ENCODE results near the gene RBMS3.
"Not testable (repeated sequence)": the region's sequence is repeated elsewhere in the genome, so short reads cannot be mapped to it uniquely, and the experiment has no call there.

The RBMS3 gene

DNA sequence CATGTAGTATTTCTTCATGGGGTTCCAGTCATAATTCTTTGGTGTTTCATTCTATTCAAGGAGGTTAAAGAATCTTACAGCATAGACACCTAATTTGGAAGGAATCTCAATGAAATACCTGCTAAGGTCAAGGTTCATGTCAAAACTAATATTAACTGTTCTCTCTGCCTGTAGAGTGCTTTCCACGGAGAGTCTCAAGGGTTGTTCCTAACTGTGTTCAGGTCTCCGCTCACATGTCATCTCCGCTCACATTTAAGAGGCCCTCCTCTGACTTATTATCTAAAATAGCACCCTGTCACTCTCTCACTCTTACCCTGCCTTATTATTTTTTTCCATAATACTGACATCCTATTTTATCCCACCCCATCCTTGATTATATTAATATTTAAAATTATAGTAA lies 239.9 kb downstream of the RBMS3 start:
- Mint-ChIP-seq H3K4me1 (ENCODE audit: low read depth) (no peaks in the 10 kb centered on the region), H3K9me3 (no peaks in the 10 kb centered on the region), H3K27ac (no peak overlapping the region)

DNA sequence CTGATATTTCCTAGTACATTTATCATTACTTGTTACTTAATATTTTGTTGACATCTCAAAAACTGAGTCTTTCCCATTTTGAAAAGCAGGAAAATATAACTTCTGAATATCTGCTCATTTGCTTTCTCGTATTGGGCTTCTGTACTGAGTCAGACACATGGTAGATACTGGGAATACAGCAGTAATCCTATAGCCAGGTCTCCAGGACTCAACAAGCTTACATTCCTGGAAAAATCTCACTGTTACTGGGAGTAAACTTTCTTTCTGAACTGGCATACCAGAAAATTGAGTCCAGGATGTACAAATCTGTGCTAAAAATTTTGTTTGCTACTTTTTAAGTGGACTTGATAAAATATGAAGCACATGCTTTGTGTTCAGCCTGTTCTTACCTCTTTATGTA lies 240.4 kb downstream of the RBMS3 start:
- Mint-ChIP-seq H3K4me3 (no peak overlapping the region), H3K36me3 (ENCODE audit: low read depth) (no peaks in the 10 kb centered on the region)

More for the DNA sequence above, 239.9 kb downstream of the RBMS3 start:
- Mint-ChIP-seq H3K27me3 (no peaks in the 10 kb centered on the region), H3K36me3 (ENCODE audit: low read depth) (no peaks in the 10 kb centered on the region), H3K4me3 (no peak overlapping the region)
- DNase-seq: no peak

GRCh38 chr3:29521751-29522150 lies 240.9 kb downstream of the RBMS3 start:
- H3K4me3 Mint-ChIP-seq: no peak overlapping the region
- no peak for DNase-seq
- no peaks in the 10 kb centered on the region for H3K9me3 Mint-ChIP-seq
- no peaks in the 10 kb centered on the region for H3K27me3 Mint-ChIP-seq
- no peaks in the 10 kb centered on the region for H3K36me3 Mint-ChIP-seq (ENCODE audit: low read depth)
- no peaks in the 10 kb centered on the region for H3K4me1 Mint-ChIP-seq (ENCODE audit: low read depth)
- H3K27ac Mint-ChIP-seq: no peak overlapping the region

More for the DNA sequence above, 240.4 kb downstream of the RBMS3 start:
- no peak overlapping the region for H3K27ac Mint-ChIP-seq
- no peaks in the 10 kb centered on the region for H3K9me3 Mint-ChIP-seq
- no peaks in the 10 kb centered on the region for H3K27me3 Mint-ChIP-seq
- H3K4me1 Mint-ChIP-seq (ENCODE audit: low read depth): no peaks in the 10 kb centered on the region
- no peak for DNase-seq

GRCh38 chr3:29524433-29524832 lies 243.6 kb downstream of the RBMS3 start:
- H3K4me3 Mint-ChIP-seq; H3K36me3 Mint-ChIP-seq (ENCODE audit: low read depth); H3K4me1 Mint-ChIP-seq (ENCODE audit: low read depth); H3K27ac Mint-ChIP-seq; H3K27me3 Mint-ChIP-seq; H3K9me3 Mint-ChIP-seq; DNase-seq: not testable (repeated sequence)

- H3K36me3 Mint-ChIP-seq (ENCODE audit: low read depth): no peaks in the 10 kb centered on the region
- no peak overlapping the region for H3K4me3 Mint-ChIP-seq
- no peak overlapping the region for H3K27ac Mint-ChIP-seq
- no peaks in the 10 kb centered on the region for H3K27me3 Mint-ChIP-seq
- DNase-seq: no peak
- H3K4me1 Mint-ChIP-seq (ENCODE audit: low read depth): no peaks in the 10 kb centered on the region
- H3K9me3 Mint-ChIP-seq: no peaks in the 10 kb centered on the region
These were observed 244.5 kb downstream of the RBMS3 start for GRCh38 chr3:29525254-29525881.

DNA sequence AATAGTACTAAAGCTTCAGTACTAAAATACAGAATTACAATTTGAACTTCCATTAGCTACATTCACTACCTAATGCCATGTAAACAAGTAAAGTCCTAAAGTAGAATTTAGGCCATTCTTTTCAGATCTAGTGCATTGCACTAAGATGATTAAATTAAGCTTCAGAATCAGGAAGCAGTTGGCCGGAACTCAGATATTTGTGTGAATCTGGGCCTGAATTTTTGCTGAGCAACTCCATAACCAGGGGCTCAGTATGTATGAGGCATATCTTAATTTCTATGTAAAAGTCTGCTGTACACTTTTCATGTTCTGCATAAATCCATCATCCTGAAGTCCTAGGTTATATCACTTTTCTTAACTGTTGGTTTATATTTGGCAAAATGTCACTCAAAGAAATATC lies 246.4 kb downstream of the RBMS3 start:
- Mint-ChIP-seq H3K27me3 (no peaks in the 10 kb centered on the region), H3K4me3 (no peak overlapping the region), H3K4me1 (ENCODE audit: low read depth) (no peaks in the 10 kb centered on the region), H3K9me3 (no peaks in the 10 kb centered on the region), H3K27ac (no peak overlapping the region), H3K36me3 (ENCODE audit: low read depth) (no peaks in the 10 kb centered on the region)
- no peak for DNase-seq

- Mint-ChIP-seq H3K27ac (no peak overlapping the region), H3K27me3 (no peaks in the 10 kb centered on the region), H3K4me1 (ENCODE audit: low read depth) (no peaks in the 10 kb centered on the region), H3K36me3 (ENCODE audit: low read depth) (no peaks in the 10 kb centered on the region), H3K9me3 (no peaks in the 10 kb centered on the region), H3K4me3 (no peak overlapping the region)
- DNase-seq: no peak
These were observed 250.8 kb downstream of the RBMS3 start for GRCh38 chr3:29531644-29532043.

DNA sequence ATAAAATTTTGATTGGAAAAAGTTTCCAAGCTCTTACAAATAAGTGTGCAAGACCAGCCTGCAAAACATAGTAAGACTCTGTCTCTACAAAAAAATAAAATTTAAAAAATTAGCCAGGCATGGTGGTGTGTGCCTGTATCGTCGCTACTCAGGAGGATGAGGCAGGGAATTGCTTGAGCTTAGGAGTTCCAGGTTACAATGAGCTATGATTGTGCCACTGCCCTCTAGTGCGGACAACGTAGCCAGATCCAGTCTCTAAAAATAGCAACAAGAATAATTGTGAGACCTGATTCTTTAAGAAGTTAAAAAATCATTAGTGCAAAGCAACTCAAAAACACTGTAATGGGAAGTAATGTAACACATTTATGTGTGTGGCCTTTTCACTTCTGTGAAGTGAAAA lies 251.6 kb downstream of the RBMS3 start:
- Mint-ChIP-seq H3K27me3 (no peaks in the 10 kb centered on the region), H3K36me3 (ENCODE audit: low read depth) (no peaks in the 10 kb centered on the region), H3K4me3 (no peak overlapping the region), H3K9me3 (no peaks in the 10 kb centered on the region), H3K27ac (no peak overlapping the region), H3K4me1 (ENCODE audit: low read depth) (no peaks in the 10 kb centered on the region)
- no peak for DNase-seq

DNA sequence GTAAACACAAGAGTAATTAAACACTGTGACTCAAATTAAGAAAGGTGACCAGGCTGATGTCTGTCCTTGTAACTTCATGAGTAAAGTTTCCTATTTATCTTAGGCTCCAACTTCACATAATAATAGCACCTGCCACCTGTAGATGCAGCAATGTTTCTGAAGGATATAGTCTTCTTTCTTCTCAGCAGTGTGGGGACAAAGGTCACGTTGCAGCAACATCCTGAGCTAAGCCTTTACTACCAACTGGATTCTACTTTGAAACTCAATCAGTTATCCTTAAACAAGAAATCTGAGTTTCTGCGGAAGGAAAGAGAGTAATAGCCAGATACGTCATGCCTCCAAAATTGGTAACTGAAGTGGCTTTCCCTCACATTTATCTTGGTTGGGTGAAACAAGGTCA lies 253.1 kb downstream of the RBMS3 start:
- Mint-ChIP-seq H3K9me3 (no peaks in the 10 kb centered on the region), H3K27ac (no peak overlapping the region), H3K27me3 (no peaks in the 10 kb centered on the region), H3K4me1 (ENCODE audit: low read depth) (no peaks in the 10 kb centered on the region), H3K4me3 (no peak overlapping the region), H3K36me3 (ENCODE audit: low read depth) (no peaks in the 10 kb centered on the region)
- DNase-seq: no peak

GRCh38 chr3:29536016-29536758 lies 255.3 kb downstream of the RBMS3 start:
- Mint-ChIP-seq H3K27me3 (no peaks in the 10 kb centered on the region), H3K27ac (no peak overlapping the region), H3K36me3 (ENCODE audit: low read depth) (no peaks in the 10 kb centered on the region), H3K4me1 (ENCODE audit: low read depth) (no peaks in the 10 kb centered on the region), H3K4me3 (no peak overlapping the region), H3K9me3 (no peaks in the 10 kb centered on the region)
- DNase-seq: no peak

GRCh38 chr3:29537889-29538609 lies 257.2 kb downstream of the RBMS3 start:
- no peaks in the 10 kb centered on the region for H3K27me3 Mint-ChIP-seq

GRCh38 chr3:29538610-29538958 lies 257.7 kb downstream of the RBMS3 start:
- H3K9me3 Mint-ChIP-seq: no peaks in the 10 kb centered on the region

More at GRCh38 chr3:29537889-29538609, 257.2 kb downstream of the RBMS3 start:
- no peak overlapping the region for H3K27ac Mint-ChIP-seq
- H3K4me3 Mint-ChIP-seq: no peak overlapping the region
- no peaks in the 10 kb centered on the region for H3K4me1 Mint-ChIP-seq (ENCODE audit: low read depth)
- H3K36me3 Mint-ChIP-seq (ENCODE audit: low read depth): no peaks in the 10 kb centered on the region
- no peak for DNase-seq
- H3K9me3 Mint-ChIP-seq: no peaks in the 10 kb centered on the region

DNA sequence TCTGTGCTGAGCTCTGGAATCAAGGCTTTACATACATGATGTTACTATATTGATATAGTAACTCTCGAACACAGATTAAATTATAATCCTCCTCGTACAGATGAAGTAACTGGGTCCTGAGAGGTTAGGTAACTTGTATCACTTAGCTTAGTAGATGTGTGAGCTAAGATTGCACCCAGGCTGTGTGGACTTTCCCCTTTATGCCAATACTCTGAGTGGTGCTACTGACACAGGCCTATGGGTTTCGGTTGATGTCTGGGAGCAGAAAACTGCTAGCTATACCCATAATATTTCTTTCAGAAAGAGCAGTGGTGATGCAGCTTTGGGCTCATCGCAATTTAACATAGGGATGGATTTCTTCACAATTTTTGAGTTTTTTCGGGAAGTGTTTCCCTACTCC lies 259.7 kb downstream of the RBMS3 start:
- no peaks in the 10 kb centered on the region for H3K27me3 Mint-ChIP-seq
- no peaks in the 10 kb centered on the region for H3K36me3 Mint-ChIP-seq (ENCODE audit: low read depth)
- H3K9me3 Mint-ChIP-seq: no peaks in the 10 kb centered on the region
- DNase-seq: no peak
- H3K4me1 Mint-ChIP-seq (ENCODE audit: low read depth): no peaks in the 10 kb centered on the region
- no peak overlapping the region for H3K27ac Mint-ChIP-seq
- no peak overlapping the region for H3K4me3 Mint-ChIP-seq

More at GRCh38 chr3:29538610-29538958, 257.7 kb downstream of the RBMS3 start:
- no peak for DNase-seq
- Mint-ChIP-seq H3K27me3 (no peaks in the 10 kb centered on the region), H3K27ac (no peak overlapping the region), H3K36me3 (ENCODE audit: low read depth) (no peaks in the 10 kb centered on the region), H3K4me1 (ENCODE audit: low read depth) (no peaks in the 10 kb centered on the region), H3K4me3 (no peak overlapping the region)

- H3K4me3 Mint-ChIP-seq: no peak overlapping the region
- no peak overlapping the region for H3K27ac Mint-ChIP-seq
- H3K36me3 Mint-ChIP-seq (ENCODE audit: low read depth): no peaks in the 10 kb centered on the region
- no peaks in the 10 kb centered on the region for H3K27me3 Mint-ChIP-seq
- DNase-seq: no peak
- no peaks in the 10 kb centered on the region for H3K4me1 Mint-ChIP-seq (ENCODE audit: low read depth)
- H3K9me3 Mint-ChIP-seq: no peaks in the 10 kb centered on the region
These were observed 264.0 kb downstream of the RBMS3 start for GRCh38 chr3:29544701-29545363.

DNA sequence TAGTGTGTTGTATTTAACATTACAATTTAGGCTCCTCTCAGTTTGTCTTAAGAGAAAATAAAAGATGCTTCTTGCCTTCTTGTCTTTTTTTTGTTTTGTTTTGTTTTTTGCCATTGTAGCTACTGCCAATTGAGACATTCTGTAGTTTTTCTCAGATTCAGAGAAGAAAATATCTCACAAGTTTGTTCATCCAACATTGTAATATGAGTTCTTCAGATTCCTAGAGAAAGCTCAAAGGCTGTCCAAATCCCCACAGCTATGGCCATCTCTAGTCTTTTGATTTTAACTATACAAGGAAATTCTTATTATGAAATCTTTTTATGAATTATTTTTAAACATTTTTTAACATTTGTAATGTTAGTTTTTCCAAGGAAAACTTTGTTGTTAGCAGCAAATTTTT lies 264.7 kb downstream of the RBMS3 start:
- H3K27ac Mint-ChIP-seq: no peak overlapping the region
- H3K9me3 Mint-ChIP-seq: no peaks in the 10 kb centered on the region
- no peaks in the 10 kb centered on the region for H3K36me3 Mint-ChIP-seq (ENCODE audit: low read depth)
- no peaks in the 10 kb centered on the region for H3K27me3 Mint-ChIP-seq
- H3K4me3 Mint-ChIP-seq: no peak overlapping the region
- no peak for DNase-seq
- H3K4me1 Mint-ChIP-seq (ENCODE audit: low read depth): no peaks in the 10 kb centered on the region
